ENCODE measurements around the gene MBOAT7.

The MBOAT7 gene

GRCh38 chr19:54160854-54161253 lies 28.5 kb downstream of the MBOAT7 start:
- ChIA-PET POLR2A (interaction anchor here (2.5 kb wide), 1 partner anchor 24 kb away, joined by 10 read pairs; the partner anchor contains the start of gene CNOT3), CTCF (interaction anchor here (1.4 to 3.4 kb wide), 5 partner anchors 8 to 105 kb away, joined by 4 to 12 read pairs (median 6); partner anchors contain the start of gene CNOT3)
- DNase-seq (ENCODE audit: extremely low spot score), result no peak
- TF ChIP-seq, protein P1, sequence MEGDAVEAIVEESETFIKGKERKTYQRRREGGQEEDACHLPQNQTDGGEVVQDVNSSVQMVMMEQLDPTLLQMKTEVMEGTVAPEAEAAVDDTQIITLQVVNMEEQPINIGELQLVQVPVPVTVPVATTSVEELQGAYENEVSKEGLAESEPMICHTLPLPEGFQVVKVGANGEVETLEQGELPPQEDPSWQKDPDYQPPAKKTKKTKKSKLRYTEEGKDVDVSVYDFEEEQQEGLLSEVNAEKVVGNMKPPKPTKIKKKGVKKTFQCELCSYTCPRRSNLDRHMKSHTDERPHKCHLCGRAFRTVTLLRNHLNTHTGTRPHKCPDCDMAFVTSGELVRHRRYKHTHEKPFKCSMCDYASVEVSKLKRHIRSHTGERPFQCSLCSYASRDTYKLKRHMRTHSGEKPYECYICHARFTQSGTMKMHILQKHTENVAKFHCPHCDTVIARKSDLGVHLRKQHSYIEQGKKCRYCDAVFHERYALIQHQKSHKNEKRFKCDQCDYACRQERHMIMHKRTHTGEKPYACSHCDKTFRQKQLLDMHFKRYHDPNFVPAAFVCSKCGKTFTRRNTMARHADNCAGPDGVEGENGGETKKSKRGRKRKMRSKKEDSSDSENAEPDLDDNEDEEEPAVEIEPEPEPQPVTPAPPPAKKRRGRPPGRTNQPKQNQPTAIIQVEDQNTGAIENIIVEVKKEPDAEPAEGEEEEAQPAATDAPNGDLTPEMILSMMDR (IDR thresholded peaks at IDR 0.05; ENCODE audit: control extremely low read depth, extremely low read depth, low read depth, missing control alignments), result no peak

DNA sequence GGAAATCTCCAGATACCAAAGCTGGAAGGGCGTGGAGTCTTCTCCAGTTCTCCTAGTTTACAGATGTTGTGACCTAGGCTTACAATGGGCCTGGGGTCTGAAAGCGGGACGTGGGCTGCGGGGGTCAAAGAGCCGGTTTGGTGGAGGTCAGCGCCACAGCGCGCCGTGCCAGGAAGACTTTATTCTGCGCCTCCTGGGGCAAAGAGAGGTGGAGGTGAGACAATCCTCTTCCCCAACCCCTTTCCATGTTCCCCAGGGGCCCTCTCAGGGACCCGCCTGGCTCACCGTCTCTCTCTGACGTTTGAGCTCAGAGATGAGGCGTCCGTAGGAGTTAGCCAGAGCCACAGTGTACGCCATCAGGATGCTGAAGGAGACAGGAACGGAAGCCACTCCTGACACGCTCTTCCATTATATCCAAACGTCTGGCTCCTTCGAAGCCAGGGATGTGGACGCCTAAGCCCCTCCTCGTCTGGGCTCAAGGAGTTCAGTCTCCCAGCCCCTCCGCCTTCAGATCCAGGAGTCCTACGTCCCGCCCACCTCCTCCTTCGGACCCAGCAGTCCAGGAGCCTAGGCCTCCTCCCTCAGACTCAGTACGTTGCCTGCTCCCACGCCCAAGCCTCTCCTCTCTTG lies 29.1 kb downstream of the MBOAT7 start:
- DNase-seq (ENCODE audit: extremely low spot score), result no peak
- ChIA-PET POLR2A (interaction anchor here (0.5 to 2.5 kb wide), 3 partner anchors 23 to 45 kb away, joined by 3 to 10 read pairs (median 3); partner anchors contain the start of genes CNOT3 and RPS9), CTCF (interaction anchor here (1.3 to 3.4 kb wide), 8 partner anchors 8 to 106 kb away, joined by 4 to 12 read pairs (median 4); partner anchors contain the start of genes CNOT3 and TFPT)
- TF ChIP-seq, protein P1 (IDR thresholded peaks at IDR 0.05; ENCODE audit: control extremely low read depth, extremely low read depth, low read depth, missing control alignments), result no peak

- peak; percentile 98 for DNase-seq (ENCODE audit: extremely low spot score)
- CTCF ChIA-PET, result interaction anchor here (0.9 to 3.4 kb wide), 10 partner anchors 9 to 107 kb away, joined by 3 to 12 read pairs (median 4); partner anchors contain the start of genes CNOT3 and TFPT
- TF ChIP-seq, protein P1 (IDR thresholded peaks at IDR 0.05; ENCODE audit: control extremely low read depth, extremely low read depth, low read depth, missing control alignments), result peak; percentile 20
- POLR2A ChIA-PET, result interaction anchor here (0.5 to 2.5 kb wide), 4 partner anchors 22 to 45 kb away, joined by 3 to 10 read pairs (median 4); partner anchors contain the start of genes CNOT3, MBOAT7 and RPS9
Observed at GRCh38 chr19:54159352-54160181, 29.8 kb downstream of the MBOAT7 start, which contains the start of gene LENG1. Gene LENG1, minus strand, starts transcription at chr19:54159721. Its CDS starts 26 bp downstream, at chr19:54159695.

DNA sequence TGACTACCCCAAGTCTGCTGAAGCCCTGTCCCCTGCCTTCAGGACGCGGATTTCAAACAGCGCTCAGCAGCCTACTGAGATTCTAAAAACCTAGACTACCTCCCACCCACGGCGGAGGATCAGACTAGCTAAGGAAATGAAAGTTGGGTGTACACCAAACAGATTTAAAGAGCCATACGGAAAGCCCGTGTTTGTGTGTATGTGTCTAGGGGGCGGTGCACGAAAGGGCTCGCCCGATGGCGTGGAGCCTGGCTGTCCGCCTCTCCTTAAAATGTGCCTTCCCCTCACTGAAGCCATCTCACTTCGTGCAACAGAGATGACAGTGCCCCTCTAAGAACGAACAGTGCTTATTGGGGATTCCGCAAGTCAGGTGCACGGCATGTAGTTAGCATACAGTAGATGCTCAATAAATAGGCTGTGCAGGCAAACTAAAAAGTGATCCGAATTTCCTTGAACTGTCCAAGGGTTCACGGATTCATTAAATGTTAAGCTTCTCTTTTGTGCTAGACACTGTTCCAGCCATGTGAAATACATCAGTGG lies 30.5 kb downstream of the MBOAT7 start:
- CTCF ChIA-PET, result interaction anchor here (0.9 to 3.4 kb wide), 9 partner anchors 10 to 107 kb away, joined by 3 to 12 read pairs (median 4); partner anchors contain the start of genes CNOT3 and TFPT
- DNase-seq (ENCODE audit: extremely low spot score), result no peak
- POLR2A ChIA-PET, result interaction anchor here (0.6 to 2.5 kb wide), 3 partner anchors 9 to 31 kb away, joined by 4 to 10 read pairs (median 6); partner anchors contain the start of genes CNOT3 and MBOAT7
- TF ChIP-seq, protein P1 (IDR thresholded peaks at IDR 0.05; ENCODE audit: control extremely low read depth, extremely low read depth, low read depth, missing control alignments), result no peak

GRCh38 chr19:54156953-54157352 lies 32.4 kb downstream of the MBOAT7 start:
- ChIA-PET POLR2A (interaction anchor here (1.3 to 1.4 kb wide), 2 partner anchors 20 to 32 kb away, joined by 3 to 5 read pairs; partner anchors contain the start of gene MBOAT7), CTCF (interaction anchor here (1.2 kb wide), 1 partner anchor 18 kb away, joined by 3 read pairs; no protein-coding TSS in a partner anchor)
- no peak for DNase-seq (ENCODE audit: extremely low spot score)
- TF ChIP-seq, protein P1 (IDR thresholded peaks at IDR 0.05; ENCODE audit: control extremely low read depth, extremely low read depth, low read depth, missing control alignments), result no peak

Measured in GM10248 (cell line).